ENCODE results near the gene KIF26B. TPM values are rescaled to one million over a fixed set of nuclear protein-coding genes. Genes with fewer than 3 reads are reported as not detected.
"Not testable (repeated sequence)": the region's sequence is repeated elsewhere in the genome, so short reads cannot be mapped to it uniquely, and the experiment has no call there.

KIF26B gene
- total RNA-seq, 2 experiments from 2014 or later = not detected

DNA sequence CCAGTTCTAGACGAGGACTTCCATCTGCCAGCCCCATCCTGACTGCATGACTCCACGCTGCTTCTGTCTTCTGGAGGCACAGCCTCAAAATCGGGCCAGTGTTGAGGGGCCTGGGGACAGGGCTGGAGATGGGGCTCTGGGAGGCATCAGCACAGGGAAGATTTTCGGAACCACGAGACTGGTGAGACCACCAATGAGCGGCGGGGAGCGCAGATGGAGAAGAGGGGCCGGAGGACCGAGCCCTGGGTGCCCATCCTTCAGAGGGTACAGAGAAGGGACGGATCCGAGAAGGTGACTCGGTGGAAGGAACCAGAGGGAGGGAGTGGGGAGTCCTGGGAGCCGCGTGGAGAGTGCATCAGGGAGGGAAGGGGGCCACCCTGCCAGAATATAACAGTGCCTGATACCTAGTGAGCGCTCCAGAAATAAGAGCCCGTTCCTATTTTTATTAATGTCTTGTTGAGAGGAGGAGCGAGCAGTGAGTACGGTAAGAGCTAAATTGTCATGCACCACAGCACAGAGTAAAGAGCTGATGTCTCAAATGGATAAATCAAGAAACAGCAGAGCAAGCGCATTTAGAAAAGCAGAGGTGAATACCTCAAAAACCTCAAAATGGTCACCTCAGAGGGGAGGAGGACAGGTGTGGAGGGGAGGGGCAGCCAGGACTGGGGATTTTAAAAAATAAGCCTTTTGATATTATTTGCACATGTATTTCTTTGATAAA, 26.2 kb upstream of the KIF26B start:
- intact Hi-C loops (cut with micrococcal nuclease; ENCODE audit: unreplicated experiment) = no loop called here
- Histone ChIP-seq H4K20me1 (ENCODE audit: insufficient read depth, low read length) (no peaks in the 10 kb centered on the region), H3K4me2 (ENCODE audit: low read length) (no peak overlapping the region), H3K9me2 (ENCODE audit: insufficient read depth, low read length) (no peaks in the 10 kb centered on the region), H3K36me3 (ENCODE audit: insufficient read depth, low read length) (no peaks in the 10 kb centered on the region), H3K4me3 (ENCODE audit: low read depth, low read length, poor library complexity, severe bottlenecking) (no peak overlapping the region), H3K27ac (ENCODE audit: low read depth, low read length, poor library complexity, severe bottlenecking) (no peak overlapping the region), H3K79me2 (ENCODE audit: insufficient read depth, low read depth, low read length) (no peaks in the 10 kb centered on the region), H3K4me1 (ENCODE audit: insufficient read depth, low read length, poor library complexity, severe bottlenecking) (no peaks in the 10 kb centered on the region), H2AFZ (ENCODE audit: low read length) (no peak overlapping the region), H3K9me3 (ENCODE audit: low read length) (no peaks in the 10 kb centered on the region)
- POLR2A ChIA-PET = no interaction called here
- CTCF ChIA-PET (ENCODE audit: unreplicated experiment) = no interaction called here
- DNase-seq (ENCODE audit: low spot score) = no peak
- BruUV-seq (replicated peaks) = no TSS peak
- TF ChIP-seq EZH2phosphoT487 (IDR thresholded peaks at IDR 0.05; ENCODE audit: borderline replicate concordance, low read depth, low read length) = no peak
- no peak for TF ChIP-seq CTCF (conservative IDR thresholded peaks at IDR 0.05; ENCODE audit: low read length)

DNA sequence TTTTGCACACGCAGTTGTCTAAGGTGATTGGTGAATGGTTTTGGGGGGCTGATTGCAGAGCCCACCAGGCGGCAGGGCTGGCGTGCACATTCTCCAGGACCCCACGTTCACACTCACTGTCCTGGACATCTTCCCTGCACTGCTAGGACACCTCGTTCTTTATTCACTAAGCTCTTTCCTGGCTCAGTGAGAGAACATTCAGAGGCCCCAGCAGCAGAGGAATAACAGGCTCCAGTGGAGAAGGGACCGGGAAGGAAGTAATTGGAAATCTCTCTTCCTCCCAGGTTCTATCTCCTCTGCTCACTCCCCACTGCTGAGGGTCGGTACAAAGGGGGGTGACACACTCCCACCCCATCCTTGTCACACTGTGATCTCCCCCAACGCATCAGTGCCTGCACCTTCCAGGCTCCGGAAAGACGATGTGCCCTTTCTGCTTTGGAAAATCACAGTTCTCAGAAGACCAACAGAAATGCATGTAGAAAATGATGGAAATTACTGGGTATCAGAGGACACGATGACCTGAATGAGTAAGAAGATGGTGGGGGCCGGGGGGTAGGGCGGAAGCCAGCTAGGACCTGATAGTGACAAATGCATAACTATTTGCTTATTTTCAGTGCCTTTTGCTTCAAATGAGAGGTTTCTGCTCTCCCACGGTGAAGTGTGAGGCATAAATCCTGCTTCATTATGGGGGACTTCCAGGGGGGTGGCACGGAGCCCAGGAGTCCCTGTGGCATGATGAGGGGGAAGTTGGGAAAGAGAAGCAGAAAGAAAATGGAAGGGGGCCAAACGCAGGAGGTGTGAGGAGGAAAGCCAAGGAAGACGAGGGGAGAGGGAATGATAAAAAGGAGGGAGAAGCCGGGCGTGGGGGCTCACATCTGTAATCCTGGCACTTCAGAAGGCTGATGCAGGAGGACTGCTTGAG, 25.2 kb upstream of the KIF26B start:
- Histone ChIP-seq H3K4me3 (ENCODE audit: low read depth, low read length, poor library complexity, severe bottlenecking) (no peak overlapping the region), H3K27ac (ENCODE audit: low read depth, low read length, poor library complexity, severe bottlenecking) (no peak overlapping the region), H3K79me2 (ENCODE audit: insufficient read depth, low read depth, low read length) (no peaks in the 10 kb centered on the region), H3K4me1 (ENCODE audit: insufficient read depth, low read length, poor library complexity, severe bottlenecking) (no peaks in the 10 kb centered on the region), H2AFZ (ENCODE audit: low read length) (no peak overlapping the region), H3K9me3 (ENCODE audit: low read length) (no peaks in the 10 kb centered on the region), H3K4me2 (ENCODE audit: low read length) (no peak overlapping the region), H3K9me2 (ENCODE audit: insufficient read depth, low read length) (no peaks in the 10 kb centered on the region), H3K36me3 (ENCODE audit: insufficient read depth, low read length) (no peaks in the 10 kb centered on the region), H4K20me1 (ENCODE audit: insufficient read depth, low read length) (no peaks in the 10 kb centered on the region)
- TF ChIP-seq EZH2phosphoT487 (IDR thresholded peaks at IDR 0.05; ENCODE audit: borderline replicate concordance, low read depth, low read length) = no peak
- TF ChIP-seq CTCF (conservative IDR thresholded peaks at IDR 0.05; ENCODE audit: low read length) = no peak
- intact Hi-C loops (cut with micrococcal nuclease; ENCODE audit: unreplicated experiment) = no loop called here
- BruUV-seq (replicated peaks) = no TSS peak
- ChIA-PET POLR2A (no interaction called here), CTCF (ENCODE audit: unreplicated experiment) (no interaction called here)
- no peak for DNase-seq (ENCODE audit: low spot score)

GRCh38 chr1:245130281-245131025, 24.3 kb upstream of the KIF26B start:
- H3K9me2 ChIP-seq (ENCODE audit: insufficient read depth, low read length); H2AFZ ChIP-seq (ENCODE audit: low read length); H3K4me2 ChIP-seq (ENCODE audit: low read length); H3K27ac ChIP-seq (ENCODE audit: low read depth, low read length, poor library complexity, severe bottlenecking); H3K4me1 ChIP-seq (ENCODE audit: insufficient read depth, low read length, poor library complexity, severe bottlenecking); BruUV-seq (replicated peaks); POLR2A ChIA-PET; H4K20me1 ChIP-seq (ENCODE audit: insufficient read depth, low read length); DNase-seq (ENCODE audit: low spot score); H3K36me3 ChIP-seq (ENCODE audit: insufficient read depth, low read length); H3K4me3 ChIP-seq (ENCODE audit: low read depth, low read length, poor library complexity, severe bottlenecking); H3K79me2 ChIP-seq (ENCODE audit: insufficient read depth, low read depth, low read length); CTCF ChIA-PET (ENCODE audit: unreplicated experiment); intact Hi-C loops (cut with micrococcal nuclease; ENCODE audit: unreplicated experiment); H3K9me3 ChIP-seq (ENCODE audit: low read length): not testable (repeated sequence)

All from OCI-LY7 (cell line).